ENCODE data around the gene CHFR. TPM values are rescaled to one million over a fixed set of nuclear protein-coding genes. Genes with fewer than 3 reads are reported as not detected.
"Not testable (repeated sequence)": the region's sequence is repeated elsewhere in the genome, so short reads cannot be mapped to it uniquely, and the experiment has no call there.

CHFR gene, protein sequence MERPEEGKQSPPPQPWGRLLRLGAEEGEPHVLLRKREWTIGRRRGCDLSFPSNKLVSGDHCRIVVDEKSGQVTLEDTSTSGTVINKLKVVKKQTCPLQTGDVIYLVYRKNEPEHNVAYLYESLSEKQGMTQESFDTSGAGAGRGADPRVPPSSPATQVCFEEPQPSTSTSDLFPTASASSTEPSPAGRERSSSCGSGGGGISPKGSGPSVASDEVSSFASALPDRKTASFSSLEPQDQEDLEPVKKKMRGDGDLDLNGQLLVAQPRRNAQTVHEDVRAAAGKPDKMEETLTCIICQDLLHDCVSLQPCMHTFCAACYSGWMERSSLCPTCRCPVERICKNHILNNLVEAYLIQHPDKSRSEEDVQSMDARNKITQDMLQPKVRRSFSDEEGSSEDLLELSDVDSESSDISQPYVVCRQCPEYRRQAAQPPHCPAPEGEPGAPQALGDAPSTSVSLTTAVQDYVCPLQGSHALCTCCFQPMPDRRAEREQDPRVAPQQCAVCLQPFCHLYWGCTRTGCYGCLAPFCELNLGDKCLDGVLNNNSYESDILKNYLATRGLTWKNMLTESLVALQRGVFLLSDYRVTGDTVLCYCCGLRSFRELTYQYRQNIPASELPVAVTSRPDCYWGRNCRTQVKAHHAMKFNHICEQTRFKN
- 11.3 and 13.5 TPM in 2 replicates for total RNA-seq (2014; rRNA removed; shearing (Covaris generic))

DNA sequence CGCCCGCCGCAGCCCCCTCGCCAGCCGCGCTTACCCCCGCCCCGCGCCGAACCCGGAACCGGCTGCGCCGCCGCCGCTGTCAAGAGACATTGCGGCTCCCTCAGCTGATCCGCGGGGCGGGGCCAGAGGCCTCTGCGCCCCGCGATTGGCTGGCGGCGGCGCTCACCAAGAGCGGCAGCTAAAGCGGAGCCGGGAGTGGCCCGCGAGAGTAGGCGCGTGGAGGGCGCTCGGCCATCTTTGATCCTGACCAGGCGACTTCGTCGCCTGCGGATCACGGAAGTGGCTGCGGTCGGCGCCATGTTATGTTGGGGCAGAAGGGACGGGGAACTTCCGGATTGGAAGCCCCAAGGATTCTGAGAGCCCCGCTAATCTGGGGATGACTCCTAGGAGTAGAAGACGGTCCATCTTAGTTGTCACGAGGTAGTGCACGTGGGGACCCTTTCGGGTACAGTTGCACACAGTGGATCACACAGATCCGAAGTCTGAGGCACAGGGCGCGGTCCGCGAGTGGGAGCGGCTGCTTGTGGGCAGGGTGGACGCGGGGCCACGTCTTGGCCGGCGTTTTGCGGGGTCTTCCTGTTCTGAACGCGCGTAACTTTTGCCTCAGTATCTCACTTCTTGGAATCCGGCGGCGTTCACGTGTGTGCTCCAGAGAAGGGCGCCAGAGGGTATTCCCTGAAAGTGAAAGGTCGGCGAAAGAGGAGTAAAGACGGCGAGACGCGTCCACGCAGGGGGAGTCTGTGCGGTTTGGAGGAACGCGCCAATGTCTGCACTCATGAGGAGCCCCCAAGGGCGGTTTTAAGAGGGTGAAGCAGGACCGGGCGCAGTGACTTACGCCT lies at the start of gene CHFR:
CHFR (minus strand) TSS at position 93 of the 839 bp plus-strand sequence. CDS start 277 bp downstream, outside the sequence.
- DNase-seq (ENCODE audit: low spot score), result peak; percentile 87

DNA sequence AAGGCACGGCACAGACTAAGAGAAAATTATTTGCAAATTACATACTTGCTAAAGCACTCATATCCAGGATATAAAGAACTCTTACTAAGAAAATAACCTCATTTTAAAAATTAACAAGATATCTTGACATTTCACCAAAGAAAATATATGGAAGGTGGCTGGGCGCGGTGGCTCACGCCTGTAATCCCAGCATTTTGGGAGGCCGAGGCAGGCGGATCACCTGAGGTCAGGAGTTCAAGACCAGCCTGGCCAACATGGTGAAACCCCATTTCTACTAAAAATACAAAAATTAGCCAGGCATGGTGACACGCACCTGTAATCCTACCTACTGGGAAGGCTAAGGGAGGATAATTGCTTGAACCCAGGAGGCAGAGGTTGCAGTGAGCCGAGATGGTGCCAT lies 49.5 kb upstream of the CHFR start:
- DNase-seq (ENCODE audit: low spot score), result not testable (repeated sequence)

DNA sequence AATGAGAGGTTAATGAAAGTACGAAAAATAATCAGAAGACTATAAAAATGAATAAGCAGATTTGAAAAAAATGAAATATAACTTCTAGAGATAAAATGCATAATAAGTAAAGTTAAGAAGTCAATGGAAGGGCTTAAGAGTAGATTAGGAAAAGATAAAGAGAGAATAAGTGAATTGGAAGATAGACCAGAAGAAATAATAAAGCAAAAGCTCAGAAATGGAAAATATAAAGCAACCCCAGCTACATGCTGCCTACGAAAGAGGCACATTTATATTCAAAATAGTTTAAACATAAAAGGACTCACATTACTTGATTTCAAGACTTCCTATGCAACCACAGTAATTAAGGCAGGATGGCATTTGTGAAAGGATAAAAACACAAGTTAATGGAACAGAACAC lies 48.8 kb upstream of the CHFR start:
- no peak for DNase-seq (ENCODE audit: low spot score)

DNA sequence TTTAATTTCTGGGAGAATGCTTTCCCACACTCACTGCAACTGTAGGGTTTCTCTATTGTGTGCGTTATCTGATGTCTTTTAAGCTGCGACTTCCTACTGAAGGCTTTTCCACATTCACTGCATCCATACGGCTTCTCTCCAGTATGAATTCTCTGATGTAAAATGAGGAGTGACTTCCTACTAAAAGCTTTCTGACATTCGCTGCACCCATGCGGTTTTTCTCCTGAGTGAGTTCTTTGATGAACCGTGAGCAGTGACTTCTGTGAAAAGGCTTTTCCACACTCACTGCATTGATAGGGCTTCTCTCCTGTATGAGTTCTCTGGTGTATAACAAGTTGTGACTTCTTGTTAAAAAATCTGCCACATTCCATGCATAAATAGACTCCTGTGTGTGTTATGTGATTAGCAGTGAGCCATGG lies 39.0 kb upstream of the CHFR start:
- no peak for DNase-seq (ENCODE audit: low spot score)

DNA sequence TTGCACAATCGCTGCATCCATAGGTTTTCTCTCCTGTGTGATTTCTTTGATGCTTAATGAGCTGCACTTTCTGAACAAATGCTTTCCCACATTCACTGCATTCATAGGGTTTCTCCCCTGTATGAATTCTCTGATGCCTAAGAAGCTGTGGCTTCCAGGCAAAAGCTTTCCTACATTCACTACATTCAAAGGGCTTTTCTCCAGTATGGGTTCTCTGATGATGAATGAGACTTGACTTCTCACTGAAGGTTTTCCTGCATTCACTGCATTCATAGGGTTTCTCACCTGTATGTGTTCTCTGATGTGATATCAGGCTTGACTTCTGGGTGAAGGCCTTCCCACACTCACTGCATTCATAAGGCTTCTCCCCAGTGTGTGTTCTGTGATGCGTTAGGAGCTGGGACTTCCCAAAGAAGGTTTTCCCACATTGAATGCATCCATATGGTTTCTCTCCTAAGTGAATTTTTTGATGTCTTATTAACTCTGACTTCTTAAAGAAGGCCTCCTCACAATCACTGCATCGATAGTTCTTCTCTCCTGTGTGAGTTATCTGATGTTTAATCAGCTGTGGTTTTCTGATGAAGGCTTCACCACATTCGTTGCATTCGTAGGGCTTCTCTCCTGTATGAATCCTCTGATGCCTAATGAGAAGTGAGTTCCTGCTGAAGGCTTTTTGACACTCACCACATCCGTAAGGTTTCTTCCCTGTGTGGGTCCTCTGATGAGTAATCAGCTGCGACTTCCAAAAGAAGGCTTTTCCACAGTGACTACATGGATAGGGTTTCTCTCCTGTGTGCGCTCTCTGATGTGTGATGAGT lies 38.4 kb upstream of the CHFR start:
- DNase-seq (ENCODE audit: low spot score), result no peak

DNA sequence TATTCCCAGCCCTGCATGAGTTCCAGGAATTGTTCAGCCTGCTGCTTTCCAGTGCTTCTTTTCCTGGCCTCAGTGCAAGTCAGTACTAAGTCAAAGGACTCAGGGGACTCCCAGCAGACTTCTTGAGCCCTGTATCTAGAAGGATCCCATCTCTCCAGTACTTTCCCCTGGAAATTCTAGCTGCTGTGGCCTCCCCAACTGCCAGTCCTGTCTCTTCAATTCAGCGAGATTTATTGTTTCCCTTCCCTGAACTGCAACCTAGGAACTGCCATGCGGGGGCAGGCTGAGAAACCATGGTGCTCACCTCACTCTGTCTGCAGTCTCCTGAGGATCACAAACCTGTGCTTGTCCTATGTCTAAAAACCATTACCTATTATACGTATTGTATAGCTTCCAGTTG lies 37.0 kb upstream of the CHFR start:
- no peak for DNase-seq (ENCODE audit: low spot score)

DNA sequence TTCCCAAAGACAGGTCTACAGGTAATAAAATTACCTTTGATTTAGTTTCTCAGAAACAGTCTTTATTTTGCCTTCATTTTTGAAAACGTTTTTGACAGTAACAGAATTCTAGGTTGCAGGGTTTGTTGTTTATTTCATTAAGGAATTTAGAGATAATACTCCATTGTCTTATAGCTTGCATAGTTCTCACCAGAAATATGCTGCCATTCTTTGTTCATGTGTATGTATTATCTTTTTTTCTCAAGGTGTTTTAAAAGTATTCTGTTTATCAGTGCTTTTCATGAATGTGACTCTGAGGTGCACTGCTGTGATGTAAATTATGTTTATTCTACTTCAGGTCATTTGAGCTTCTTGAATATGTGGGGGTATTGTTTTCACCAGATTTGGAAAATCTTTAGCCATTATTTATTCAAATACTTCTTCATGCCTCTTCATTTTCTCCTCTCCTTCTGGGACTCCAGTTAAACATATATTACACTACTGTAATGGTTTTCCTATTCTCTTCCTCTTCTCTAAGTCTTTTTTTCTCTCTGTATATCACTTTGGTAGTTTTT lies 36.0 kb upstream of the CHFR start:
- no peak for DNase-seq (ENCODE audit: low spot score)

DNA sequence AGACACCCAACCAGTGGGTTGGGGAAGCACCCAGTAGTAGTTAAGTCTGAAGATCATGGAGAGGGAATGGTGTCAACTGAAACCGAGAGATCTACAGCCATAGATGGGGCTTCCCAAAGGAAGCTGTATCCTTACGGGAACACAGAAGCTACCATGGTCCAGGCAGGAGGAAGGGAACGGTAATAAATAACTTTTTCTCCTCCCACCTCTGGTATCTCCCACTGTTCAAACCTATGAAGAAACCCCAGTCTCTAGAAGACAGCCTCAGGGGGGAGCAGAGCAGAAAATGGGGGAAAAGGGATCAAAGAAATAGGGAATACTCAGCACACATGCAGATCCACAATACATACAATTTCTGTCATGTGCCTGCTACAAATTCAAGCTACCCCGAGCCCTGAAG lies 35.3 kb upstream of the CHFR start:
- DNase-seq (ENCODE audit: low spot score), result no peak

DNA sequence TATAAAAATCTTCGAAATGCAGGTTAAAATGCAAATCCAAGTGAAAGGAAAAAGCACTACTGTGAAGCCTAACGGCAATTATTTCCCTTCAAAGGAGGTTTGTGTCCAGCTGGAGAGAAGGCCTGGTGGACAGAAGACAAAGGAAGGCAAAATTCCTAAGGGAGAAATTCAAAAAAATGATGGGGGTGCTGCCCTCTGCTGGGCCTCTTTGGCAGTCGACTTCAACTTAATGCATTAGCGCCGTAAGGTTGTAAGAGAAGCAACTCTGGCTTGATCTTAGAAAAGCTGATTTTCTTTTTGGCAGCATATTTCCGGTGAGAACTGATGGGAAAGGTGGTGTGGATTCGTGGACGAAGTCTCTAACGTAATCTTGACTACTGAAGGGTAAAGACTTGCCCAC lies 34.3 kb upstream of the CHFR start:
- DNase-seq (ENCODE audit: low spot score), result no peak

DNA sequence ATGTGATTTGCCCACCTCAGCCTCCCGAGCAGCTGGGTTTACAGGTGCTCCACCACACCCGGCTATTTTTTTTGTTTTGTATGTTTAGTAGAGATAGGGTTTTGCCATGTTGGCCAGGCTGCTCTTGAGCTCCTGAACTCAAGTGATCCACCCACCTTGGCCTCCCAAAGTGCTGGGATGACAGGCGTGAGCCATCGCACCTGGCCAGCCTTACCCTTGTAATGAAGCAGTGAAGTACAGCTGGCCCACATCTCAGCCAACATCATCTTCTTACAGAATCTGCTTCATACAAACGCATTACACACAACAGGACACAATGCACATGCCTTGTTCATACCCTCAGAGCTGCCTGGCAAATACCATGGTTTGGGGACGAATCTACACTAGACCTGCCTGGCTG lies 31.3 kb upstream of the CHFR start:
- no peak for DNase-seq (ENCODE audit: low spot score)

DNA sequence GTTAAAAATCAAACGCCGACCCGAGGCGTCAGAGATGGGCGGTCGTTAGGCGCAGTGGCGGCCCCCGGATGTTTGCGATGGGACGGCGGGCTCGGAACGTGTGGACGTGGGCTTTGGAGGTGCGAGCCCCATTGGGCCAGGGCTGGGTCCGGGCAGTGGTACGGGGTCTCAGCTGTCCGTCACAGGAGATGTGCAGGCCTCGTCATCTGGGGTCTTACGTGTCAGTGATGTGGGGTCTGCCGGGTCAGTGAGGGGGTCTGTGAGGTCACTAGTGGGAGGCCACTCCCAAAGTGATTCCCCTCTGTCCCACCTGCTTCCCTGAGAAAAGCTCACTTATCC lies 21.6 kb upstream of the CHFR start:
- DNase-seq (ENCODE audit: low spot score), result no peak

DNA sequence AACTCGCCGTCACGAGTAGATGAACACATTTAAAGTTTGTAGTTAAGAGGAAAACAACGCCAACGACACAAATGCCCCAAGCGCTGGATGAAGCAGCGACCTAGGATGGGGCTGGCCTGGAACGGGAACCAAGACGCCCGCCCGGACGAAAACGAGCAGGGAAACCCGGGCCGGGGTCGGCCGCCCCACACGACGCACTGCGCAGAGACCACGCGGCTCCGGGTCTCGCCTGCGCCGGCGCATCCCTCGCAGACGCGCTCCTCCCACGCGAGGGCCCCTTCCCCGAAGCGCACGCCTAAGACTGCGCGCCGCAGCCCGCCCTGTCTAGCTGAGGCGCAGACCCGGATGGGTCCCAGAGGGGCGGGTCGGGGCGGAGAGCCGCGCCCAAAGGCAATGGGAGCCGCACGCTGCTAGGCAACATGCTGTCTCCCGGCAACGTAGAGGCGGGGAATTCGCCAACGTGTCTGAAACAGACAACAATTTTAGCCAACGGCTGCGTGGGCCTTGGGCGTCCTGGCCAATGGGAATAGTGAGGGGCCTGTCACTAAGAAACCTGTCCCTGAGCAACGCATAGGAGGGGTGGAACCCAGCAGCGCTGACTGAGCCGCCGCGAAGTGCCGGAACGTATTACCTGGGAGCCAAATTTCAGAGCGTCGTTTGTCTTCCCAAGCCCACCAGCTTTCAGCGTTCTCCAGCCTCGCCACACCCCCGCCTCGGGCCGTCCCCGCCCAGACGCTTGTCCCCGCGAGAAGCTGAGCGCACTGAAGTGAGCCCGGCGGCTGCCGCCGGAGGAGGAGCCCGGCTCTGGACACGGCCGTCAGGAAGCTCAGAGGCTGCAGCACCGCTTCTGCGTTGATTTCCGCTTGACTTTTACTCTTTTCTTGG lies 21.0 kb upstream of the CHFR start:
- DNase-seq (ENCODE audit: low spot score), result no peak

DNA sequence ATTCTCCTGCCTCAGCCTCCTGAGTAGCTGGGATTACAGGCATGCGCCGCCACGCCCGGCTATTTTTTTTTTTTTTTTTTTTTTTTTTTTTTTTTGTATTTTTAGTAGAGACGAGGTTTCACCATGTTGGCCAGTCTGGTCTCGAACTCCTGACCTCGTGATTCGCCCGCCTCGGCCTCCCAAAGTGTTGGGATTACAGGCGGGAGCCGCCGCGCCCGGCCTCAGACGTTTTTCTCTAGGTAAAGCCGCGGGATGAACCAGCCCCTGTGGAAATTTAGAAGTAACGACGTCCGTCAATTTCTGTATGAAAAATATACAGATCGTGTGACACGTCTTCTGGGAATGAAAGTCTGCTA lies 20.4 kb upstream of the CHFR start:
- not testable (repeated sequence) for DNase-seq (ENCODE audit: low spot score)

DNA sequence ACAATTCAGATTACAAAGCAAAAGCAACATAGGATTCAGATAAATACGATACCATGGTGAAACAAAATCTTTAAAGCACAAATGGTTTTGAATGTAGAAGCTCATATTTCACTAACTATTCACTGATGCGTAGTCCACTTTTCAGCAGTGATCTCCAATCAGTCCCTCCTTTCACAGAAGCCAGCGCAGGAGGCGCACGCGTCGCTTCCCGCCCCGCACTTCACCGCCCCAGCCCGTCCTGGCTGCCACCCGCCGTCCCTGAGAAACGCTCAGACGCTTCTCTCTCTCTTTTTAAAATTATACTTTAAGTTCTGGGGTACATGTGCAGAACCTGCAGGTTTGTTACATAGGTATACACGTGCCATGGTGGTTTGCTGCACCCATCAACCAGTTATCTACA lies 19.8 kb upstream of the CHFR start:
- no peak for DNase-seq (ENCODE audit: low spot score)

DNA sequence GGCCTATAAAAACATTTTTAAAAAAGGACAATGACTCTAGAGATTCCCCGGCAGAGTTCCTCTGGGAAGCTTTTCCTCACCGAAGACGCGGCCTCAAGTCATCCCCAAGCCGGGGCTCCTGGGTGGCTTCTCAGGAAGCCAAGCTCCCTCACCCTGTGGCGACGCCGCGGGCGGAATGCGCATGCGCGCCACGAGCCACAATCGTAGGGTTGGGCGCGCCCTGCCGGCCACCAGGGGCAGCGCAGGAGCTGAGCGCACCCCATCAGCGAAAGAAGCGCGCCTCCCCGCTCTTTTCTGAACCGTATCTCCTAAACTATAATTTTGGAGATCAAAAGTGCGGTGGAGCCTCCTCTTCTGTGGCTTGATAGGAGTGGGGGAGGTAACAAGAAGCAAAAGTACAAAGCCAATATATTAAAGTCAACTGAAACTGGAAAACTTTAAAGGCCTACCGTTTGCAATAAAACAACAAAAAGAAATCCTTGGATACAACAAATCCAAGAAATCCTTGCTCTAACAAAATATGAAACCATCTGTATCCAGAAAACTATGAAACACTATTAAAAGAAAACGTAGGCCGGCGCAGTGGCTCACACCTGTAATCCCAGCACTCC lies 17.4 kb upstream of the CHFR start:
- DNase-seq (ENCODE audit: low spot score), result no peak

DNA sequence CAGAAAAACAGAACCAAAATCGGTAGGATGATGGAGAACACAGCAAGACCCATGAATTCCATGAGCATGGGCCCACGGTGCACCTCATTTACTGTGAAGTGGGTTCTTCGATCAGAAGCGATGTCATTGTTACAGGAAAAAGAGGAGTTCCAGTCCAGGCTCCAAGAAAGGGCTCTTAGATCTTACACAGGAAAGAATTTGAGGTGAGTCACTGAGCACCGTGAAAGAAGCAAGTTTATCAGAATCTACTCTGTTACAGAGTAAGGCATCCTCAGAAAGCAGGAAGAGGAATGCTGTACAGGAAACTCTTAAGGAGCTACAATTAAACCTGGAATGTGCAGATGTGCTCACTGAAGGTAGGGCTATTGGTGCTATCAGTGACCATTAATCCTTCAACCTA lies 11.6 kb upstream of the CHFR start:
- no peak for DNase-seq (ENCODE audit: low spot score)

DNA sequence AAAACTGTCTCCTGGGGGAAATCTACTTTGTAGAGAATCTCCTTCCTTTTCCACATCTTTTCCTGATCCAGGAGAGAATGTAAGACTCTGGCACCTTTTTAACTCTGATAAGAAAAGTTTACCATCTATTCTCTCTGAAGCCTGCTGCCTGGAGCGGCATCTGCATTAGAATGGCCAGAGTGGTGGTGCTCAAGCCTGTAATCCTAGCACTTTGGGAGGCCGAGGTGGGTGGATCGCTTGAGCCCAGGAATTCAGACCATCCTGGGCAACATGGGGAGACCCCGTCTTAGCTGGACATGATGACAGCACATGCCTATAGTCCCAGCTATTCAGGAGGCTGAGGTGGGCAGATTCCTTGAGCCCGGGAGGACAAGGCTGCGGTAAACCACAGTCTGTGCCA lies 1.4 kb upstream of the CHFR start:
- no peak for DNase-seq (ENCODE audit: low spot score)

DNA sequence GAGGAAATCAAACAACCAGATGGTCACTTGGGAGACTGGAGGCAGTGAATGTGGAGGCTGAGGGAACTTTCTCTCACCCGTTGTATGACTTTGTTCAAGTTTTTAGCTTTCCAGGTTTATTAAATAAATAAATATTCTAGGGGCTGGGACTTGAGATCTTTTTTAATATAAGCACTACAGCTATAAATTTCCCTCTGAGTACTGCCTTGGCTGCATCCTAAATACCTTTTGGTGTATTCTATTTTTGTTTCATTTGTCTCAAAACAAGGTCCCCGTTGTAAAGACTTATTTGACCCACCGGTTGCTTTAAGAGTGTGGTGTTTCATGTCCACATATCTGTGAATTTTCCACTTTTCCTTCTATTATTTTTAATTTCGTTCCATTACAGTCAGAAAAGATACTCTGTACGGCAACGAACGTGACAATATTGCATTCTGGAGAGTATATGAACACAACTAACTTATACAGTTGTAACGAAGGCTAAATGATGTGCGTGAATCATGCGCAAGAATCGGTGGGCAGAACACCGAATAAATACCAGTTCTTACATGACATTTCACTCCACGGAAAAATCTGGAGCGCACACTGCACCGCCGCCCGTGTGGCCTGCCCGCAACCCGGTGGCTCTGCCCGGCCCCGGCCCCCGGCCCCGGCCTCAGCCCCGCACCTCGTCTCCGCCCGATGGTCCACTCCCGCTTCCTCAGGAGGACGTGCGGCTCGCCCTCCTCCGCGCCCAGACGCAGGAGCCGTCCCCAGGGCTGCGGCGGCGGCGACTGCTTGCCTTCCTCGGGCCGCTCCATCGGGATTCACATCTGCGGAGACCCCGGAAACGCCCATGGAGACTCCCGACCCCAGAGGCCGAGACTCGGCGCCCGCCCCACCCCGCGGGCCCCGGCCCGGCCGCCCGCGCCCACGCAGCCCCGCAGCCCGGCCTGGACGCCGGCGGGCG lies 602 bp downstream of the CHFR start:
- DNase-seq (ENCODE audit: low spot score), result no peak

DNA sequence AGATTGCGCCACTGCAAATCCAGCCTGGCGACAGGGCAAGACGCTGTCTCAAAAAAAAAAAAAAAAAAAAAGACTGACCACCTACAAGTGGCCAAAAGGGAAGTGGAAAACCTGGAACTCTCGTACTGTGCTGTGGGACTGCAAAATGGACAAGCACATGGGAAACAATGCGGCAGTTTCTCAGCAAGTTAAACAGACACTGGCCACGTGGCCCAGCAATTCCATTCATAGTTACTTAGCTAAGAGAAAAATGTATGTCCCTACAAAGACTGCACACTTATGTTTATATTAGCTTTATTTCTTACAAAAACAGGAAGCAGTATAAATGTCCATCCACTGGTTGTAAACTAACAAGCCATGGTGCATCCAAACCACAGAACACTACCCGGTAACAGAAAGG lies 5.6 kb downstream of the CHFR start:
- DNase-seq (ENCODE audit: low spot score), result no peak
